Glutamatergic neuron (in vitro differentiated cells): Measurements from ENCODE around the gene STARD13. TPM values are rescaled to one million over a fixed set of nuclear protein-coding genes. Genes with fewer than 3 reads are reported as not detected.
"Not testable (repeated sequence)": the region's sequence is repeated elsewhere in the genome, so short reads cannot be mapped to it uniquely, and the experiment has no call there.

Experiments
- DNase-seq: peaks from one replicate; pipeline ENCODE4 v3.0.0; 2022
- H3K27ac Mint-ChIP-seq: one replicate; pipeline ENCODE4 v1.8.0; 2020; ENCODE audit warnings: mild to moderate bottlenecking, mixed read lengths, inconsistent platforms; ENCODE audit not compliant: unreplicated experiment
- H3K27me3 Mint-ChIP-seq: one replicate; pipeline ENCODE4 v1.8.0; 2020; ENCODE audit warnings: mild to moderate bottlenecking, moderate library complexity, mixed read lengths, inconsistent platforms; ENCODE audit not compliant: unreplicated experiment
- H3K36me3 Mint-ChIP-seq: one replicate; pipeline ENCODE4 v1.8.0; 2020; ENCODE audit warnings: mild to moderate bottlenecking, mixed read lengths, inconsistent platforms; ENCODE audit not compliant: unreplicated experiment
- H3K4me1 Mint-ChIP-seq: one replicate; pipeline ENCODE4 v1.8.0; 2020; ENCODE audit warnings: mild to moderate bottlenecking, low read depth, mixed read lengths, inconsistent platforms; ENCODE audit not compliant: unreplicated experiment
- H3K4me3 Mint-ChIP-seq: one replicate; pipeline ENCODE4 v1.8.0; 2020; ENCODE audit warnings: mild to moderate bottlenecking, mixed read lengths, inconsistent platforms; ENCODE audit not compliant: unreplicated experiment
- H3K9me3 Mint-ChIP-seq: one replicate; pipeline ENCODE4 v1.8.0; 2020; ENCODE audit warnings: mild to moderate bottlenecking, moderate library complexity, mixed read lengths, inconsistent platforms; ENCODE audit not compliant: unreplicated experiment
- total RNA-seq: library from RNA; stranded (reverse); fragmentation: NEBNext Ultra II Directional; extraction: Animal tissue kit (Norgen Biotek cat#: 25700); gene quantifications from one replicate; pipeline ENCODE4 v1.2.1, GENCODE V29; 2021; ENCODE audit not compliant: unreplicated experiment
- TF ChIP-seq, protein P1 (sequence below): fragments of 200-600 bp; sonication (generic); IDR thresholded peaks from one replicate; pipeline ENCODE4 v1.5.0; 2021; ENCODE audit not compliant: partially characterized antibody, unreplicated experiment

The STARD13 gene
- total RNA-seq, 1 donor from 2014 or later, result 36.4 TPM

DNA sequence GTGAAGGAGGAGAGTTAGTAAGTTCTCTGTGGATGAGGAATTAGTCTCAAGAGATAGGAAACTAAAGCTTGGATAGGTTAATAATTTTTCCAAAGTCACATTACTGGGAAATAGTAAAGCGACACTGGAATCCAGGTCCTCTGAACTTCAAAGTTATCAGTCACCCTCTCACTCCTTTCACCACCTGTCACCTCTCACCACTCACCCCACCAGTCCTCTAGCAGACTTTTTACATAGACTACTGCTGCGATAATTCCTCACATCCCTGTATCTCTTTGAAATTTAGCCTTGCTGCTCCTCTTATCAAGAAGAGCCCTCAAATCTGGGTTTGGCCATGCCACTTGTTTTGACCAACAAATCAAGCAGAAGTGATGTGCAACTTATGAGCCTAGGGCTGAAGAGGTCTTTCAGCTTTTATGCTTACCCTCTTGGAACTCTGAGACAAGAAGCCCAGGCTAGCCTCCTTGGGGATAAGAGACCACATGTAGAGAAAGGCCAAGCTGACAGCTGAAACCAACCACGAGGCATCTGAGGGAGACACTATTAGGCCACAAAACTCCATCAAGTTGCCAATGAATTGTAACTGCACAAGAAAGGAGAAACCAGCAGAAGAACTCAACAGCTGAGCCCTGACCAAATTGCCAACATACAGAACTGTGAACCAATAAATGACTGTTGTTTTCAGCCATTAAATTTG lies 41.2 kb downstream of the STARD13 start:
- H3K4me3 Mint-ChIP-seq, result no peak overlapping the region
- H3K9me3 Mint-ChIP-seq, result peaks cover 5% of the 10 kb centered on the region
- peaks cover 2% of the 10 kb centered on the region for H3K4me1 Mint-ChIP-seq
- H3K36me3 Mint-ChIP-seq, result peaks cover 12% of the 10 kb centered on the region
- no peak for DNase-seq
- H3K27me3 Mint-ChIP-seq, result no peaks in the 10 kb centered on the region
- TF ChIP-seq, protein P1, sequence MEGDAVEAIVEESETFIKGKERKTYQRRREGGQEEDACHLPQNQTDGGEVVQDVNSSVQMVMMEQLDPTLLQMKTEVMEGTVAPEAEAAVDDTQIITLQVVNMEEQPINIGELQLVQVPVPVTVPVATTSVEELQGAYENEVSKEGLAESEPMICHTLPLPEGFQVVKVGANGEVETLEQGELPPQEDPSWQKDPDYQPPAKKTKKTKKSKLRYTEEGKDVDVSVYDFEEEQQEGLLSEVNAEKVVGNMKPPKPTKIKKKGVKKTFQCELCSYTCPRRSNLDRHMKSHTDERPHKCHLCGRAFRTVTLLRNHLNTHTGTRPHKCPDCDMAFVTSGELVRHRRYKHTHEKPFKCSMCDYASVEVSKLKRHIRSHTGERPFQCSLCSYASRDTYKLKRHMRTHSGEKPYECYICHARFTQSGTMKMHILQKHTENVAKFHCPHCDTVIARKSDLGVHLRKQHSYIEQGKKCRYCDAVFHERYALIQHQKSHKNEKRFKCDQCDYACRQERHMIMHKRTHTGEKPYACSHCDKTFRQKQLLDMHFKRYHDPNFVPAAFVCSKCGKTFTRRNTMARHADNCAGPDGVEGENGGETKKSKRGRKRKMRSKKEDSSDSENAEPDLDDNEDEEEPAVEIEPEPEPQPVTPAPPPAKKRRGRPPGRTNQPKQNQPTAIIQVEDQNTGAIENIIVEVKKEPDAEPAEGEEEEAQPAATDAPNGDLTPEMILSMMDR, result no peak
- peak overlapping the region; percentile 5 for H3K27ac Mint-ChIP-seq

DNA sequence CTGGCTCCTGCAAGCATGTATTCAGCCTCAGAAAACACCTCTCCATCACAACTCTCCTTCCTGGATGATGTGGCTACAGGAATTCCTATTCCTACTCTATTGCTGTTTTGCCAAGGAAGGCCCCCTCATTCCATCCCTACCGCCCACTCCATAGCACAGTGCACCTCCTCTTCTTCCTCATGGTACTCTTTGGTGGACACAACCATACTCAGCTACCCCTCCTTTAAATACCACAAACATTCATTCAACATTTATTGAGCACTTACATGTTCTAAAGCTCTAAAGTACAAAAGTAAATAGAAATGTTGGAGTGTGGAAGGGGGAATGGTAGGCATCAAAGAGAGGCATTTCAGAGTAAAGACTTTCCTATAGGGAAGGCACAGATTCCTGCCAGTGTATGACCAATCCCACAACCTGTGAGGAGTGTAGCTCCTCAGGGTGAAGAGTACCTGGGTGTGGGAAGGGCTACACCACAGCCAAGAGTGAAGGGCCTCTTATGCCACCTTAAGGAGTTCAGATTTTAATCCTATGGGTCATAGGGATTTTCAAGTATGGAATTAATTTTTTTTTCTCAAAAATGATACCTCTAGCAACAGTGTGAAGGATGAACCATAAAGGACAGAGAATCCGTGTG lies 42.5 kb downstream of the STARD13 start:
- TF ChIP-seq, protein P1, result no peak
- Mint-ChIP-seq H3K4me3 (no peak overlapping the region), H3K27me3 (no peaks in the 10 kb centered on the region), H3K9me3 (peaks cover 5% of the 10 kb centered on the region), H3K36me3 (peaks cover 9% of the 10 kb centered on the region), H3K4me1 (peaks cover 2% of the 10 kb centered on the region), H3K27ac (peak overlapping the region; percentile 41)
- DNase-seq, result no peak

DNA sequence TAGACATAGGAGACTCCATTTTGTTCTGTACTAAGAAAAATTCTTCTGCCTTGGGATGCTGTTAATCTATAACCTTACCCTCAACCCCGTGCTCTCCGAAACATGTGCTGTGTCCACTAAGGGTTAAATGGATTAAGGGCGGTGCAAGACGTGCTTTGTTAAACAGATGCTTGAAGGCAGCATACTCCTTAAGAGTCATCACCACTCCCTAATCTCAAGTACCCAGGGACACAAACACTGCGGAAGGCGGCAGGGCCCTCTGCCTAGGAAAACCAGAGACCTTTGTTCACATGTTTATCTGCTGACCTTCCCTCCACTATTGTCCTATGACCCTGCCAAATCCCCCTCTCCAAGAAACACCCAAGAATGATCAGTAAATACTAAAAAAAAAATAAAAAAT lies 43.2 kb downstream of the STARD13 start:
- not testable (repeated sequence) for H3K36me3 Mint-ChIP-seq, H3K4me1 Mint-ChIP-seq, H3K4me3 Mint-ChIP-seq, H3K27ac Mint-ChIP-seq, H3K9me3 Mint-ChIP-seq, H3K27me3 Mint-ChIP-seq, DNase-seq

DNA sequence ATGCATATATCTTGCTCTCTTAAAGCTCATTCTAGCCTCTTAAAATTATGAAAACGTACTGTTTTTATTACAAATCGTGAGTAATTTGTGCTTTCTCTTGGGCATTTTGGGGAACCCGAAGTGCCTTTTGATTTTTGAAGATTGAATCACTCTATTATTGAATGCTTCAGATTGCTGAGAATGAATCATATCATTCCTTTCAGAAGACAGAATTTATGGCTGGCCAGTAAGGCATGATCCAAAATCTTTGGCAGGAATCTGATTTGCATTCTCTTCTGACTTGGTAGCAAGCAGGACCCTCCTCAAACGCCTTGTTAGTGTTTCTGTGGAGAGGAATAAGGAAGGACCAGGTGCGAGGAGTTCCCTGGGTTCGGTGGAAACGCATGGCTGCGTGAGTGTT lies 49.5 kb downstream of the STARD13 start:
- peaks cover 3% of the 10 kb centered on the region for H3K27me3 Mint-ChIP-seq
- H3K4me3 Mint-ChIP-seq, result no peak overlapping the region
- TF ChIP-seq, protein P1, result no peak
- H3K36me3 Mint-ChIP-seq, result peaks cover 19% of the 10 kb centered on the region
- no peak overlapping the region for H3K27ac Mint-ChIP-seq
- peaks cover 8% of the 10 kb centered on the region for H3K9me3 Mint-ChIP-seq
- no peak for DNase-seq
- H3K4me1 Mint-ChIP-seq, result peaks cover 24% of the 10 kb centered on the region

DNA sequence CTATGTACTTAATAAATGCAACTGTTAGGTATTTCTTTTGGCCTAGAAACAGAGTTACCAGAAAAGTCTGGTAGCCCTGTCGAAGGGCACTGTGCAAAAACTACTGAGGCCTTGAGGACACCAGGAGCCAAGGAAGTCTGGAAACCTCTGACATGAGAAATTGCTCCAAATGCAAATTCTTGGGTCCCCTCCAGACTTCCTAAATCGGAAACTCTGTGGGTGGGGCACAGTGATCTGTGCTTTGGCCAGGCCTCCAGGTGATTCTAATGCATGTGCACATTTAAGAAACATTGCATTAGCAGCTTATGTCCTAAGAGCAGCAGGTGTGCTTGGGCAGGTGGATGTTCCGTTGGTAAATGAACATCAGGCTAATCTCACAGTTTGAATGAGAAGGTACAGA lies 50.0 kb downstream of the STARD13 start:
- TF ChIP-seq, protein P1, result no peak
- H3K36me3 Mint-ChIP-seq, result peaks cover 19% of the 10 kb centered on the region
- no peak for DNase-seq
- peaks cover 5% of the 10 kb centered on the region for H3K27me3 Mint-ChIP-seq
- H3K4me1 Mint-ChIP-seq, result peaks cover 29% of the 10 kb centered on the region
- peaks cover 8% of the 10 kb centered on the region for H3K9me3 Mint-ChIP-seq
- no peak overlapping the region for H3K27ac Mint-ChIP-seq
- no peak overlapping the region for H3K4me3 Mint-ChIP-seq
